ENCODE results near the gene C1QL2. TPM values are rescaled to one million over a fixed set of nuclear protein-coding genes. Genes with fewer than 3 reads are reported as not detected.

Gene C1QL2
- total and polyA plus RNA-seq, 2 experiments from 2014 or later = 0.69 to 0.87 TPM

- TF ChIP-seq ZNF462 (CRISPR knock-in tag; IDR thresholded peaks at IDR 0.05) (no peak), EZH2phosphoT487 (IDR thresholded peaks at IDR 0.05; ENCODE audit: unreplicated experiment) (no peak), EZH2 (IDR thresholded peaks at IDR 0.05; ENCODE audit: low read depth, unreplicated experiment) (no peak), ZNF331 (CRISPR knock-in tag; IDR thresholded peaks at IDR 0.05; ENCODE audit: low read depth) (no peak), ETS1 (IDR thresholded peaks at IDR 0.05) (no peak), CTCF (conservative IDR thresholded peaks at IDR 0.05; ENCODE audit: low read depth in 2 of 2) (no peak)
Measured at GRCh38 chr2:119184512-119184911, 26.0 kb upstream of the C1QL2 start (continued).

Measured in GM23338 (cell line).